ENCODE measurements around the gene GLRX2.

- no peak for TF ChIP-seq POLR2A (IDR thresholded peaks at IDR 0.05)
- no peak for TF ChIP-seq CTCF (IDR thresholded peaks at IDR 0.05)
- TF ChIP-seq EP300 (IDR thresholded peaks at IDR 0.05), result no peak
Observed at GRCh38 chr1:193111641-193112090, 6.5 kb upstream of the GLRX2 start.

All from ovary (tissue), 3 donors.